ENCODE data around the gene SYTL1.

Gene SYTL1

GRCh38 chr1:27349784-27350662 is 8.2 kb downstream of the SYTL1 start:
- DNase-seq = peak; percentile 63

GRCh38 chr1:27350663-27351540 is 9.1 kb downstream of the SYTL1 start:
- DNase-seq = peak; percentile 25

DNA sequence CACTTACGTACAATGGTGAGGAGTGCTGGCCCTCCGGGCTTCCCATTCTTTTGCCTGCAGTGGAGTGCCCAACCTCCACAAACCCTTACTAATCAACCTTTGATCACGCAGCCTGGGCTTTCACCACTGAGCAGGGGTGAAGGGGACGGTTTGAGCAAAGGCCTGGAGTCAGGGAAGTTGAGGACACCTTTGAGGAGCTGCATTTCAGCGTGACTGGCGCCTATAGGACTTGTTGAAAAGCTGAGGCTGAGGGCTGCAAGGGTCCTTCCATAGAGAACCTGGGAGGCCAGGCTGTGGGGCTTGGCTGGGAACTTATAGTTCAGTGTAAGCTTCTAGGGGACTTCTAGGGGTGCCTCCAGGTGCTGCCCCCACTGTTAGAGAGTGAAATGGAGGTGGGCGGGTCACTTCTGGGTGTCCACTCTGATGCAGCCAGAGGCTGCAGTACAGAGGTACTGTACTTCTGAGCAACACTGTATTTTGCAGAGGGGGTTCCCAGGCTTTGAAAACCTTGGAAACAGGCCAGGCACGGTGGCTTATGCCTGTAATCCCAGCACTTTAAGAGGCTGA is 9.8 kb downstream of the SYTL1 start:
- no peak for DNase-seq

GRCh38 chr1:27353166-27353565 is 11.3 kb downstream of the SYTL1 start:
- no peak for DNase-seq

DNA sequence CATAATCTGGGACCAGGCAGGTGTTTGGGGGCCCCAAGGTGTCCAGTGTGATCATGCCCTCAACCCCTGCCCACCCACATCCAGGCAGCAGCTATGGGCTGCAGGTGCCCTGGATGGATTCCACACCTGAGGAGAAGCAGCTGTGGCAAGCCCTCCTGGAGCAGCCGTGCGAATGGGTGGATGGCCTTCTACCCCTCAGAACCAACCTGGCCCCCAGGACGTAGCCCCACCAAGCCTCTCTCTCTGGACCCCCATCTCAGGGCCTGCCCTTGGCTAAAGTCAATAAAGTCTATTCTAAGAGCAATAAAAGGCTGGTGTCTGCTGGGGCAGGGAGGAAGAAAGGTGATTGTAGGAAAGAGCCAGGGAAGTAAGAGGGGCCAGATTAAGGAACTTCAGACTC is 11.8 kb downstream of the SYTL1 start:
- DNase-seq = no peak

- no peak for DNase-seq
These were observed 13.9 kb downstream of the SYTL1 start for GRCh38 chr1:27355683-27356082.

GRCh38 chr1:27356277-27356618 is 14.4 kb downstream of the SYTL1 start:
- DNase-seq = no peak

DNA sequence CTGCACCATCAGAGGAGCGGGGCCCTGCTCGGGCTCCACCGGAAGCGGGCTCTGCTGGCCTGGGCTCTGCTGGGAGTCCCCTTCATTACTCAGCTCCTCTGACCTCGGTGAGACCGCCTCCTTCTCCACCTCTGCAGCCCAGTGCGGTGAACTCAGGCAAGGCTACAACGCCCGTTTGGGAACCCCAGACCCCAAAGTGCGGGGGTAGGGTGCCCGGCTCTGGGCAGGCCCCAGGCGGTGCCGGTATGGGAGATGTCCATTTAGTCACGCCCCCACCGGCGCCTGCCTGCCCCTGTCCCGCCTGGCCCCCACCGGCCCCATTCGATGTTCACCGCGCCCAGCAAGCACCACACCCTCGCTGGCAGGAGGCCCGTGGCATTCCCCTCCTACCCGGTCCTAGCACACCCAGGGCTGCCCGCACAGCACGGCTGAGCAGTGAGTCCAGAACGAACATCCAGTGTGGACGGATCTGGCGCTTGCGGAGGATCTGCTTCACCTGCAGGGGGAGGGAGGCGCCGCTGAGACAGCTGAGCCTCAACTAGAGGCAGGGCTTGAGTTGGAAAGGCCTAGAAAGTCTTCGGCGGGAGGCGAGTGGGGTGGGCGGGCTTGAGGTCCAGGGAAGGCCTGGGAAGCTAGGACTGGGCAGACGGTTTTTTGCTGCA is 14.9 kb downstream of the SYTL1 start:
- DNase-seq = no peak

GRCh38 chr1:27357281-27358037 is 15.6 kb downstream of the SYTL1 start:
- DNase-seq = peak; percentile 47

DNA sequence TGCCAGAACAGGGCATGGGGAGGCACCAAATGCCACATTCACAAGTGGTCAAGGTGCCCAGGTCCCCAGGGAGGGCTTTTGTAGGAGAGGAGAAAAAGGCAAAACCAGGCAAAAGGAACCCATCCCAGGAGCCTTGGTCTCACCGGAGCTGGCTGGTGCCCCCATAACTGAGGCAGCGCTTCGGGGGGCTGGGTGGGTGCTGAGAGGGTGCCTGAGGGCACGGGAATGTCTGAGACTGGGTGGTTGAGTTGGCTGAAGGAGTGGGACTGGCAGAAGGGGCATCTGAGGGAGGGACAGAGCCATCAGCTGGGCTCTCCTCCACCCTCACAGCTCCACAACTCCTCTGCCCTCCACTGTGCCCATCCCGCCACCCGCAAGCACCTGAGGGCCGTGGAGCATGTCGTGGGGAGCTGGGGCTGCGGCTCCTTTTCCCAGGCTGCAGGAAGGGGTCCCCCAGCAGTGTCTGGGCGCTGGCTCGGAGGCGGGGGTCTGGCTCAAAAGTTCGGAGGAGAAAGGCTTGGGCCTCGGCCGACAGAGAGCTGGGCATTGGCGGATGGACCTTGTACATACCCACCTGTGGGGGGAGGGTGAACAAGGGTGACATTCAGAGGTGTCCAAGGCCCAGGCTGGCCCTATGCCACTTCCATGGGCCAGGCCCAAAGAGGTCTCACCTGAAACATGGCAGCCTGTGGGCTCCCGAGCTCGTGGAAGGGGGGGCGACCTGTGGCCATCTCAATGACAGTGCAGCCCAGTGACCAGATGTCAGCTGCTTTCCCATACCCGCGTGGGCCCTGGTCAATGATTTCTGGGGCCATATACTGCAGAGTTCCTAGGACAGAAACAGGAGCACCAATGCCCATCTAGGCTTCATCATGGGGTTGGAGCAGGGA is 16.5 kb downstream of the SYTL1 start:
- DNase-seq = no peak

GRCh38 chr1:27358928-27359313 is 17.1 kb downstream of the SYTL1 start:
- DNase-seq = no peak

DNA sequence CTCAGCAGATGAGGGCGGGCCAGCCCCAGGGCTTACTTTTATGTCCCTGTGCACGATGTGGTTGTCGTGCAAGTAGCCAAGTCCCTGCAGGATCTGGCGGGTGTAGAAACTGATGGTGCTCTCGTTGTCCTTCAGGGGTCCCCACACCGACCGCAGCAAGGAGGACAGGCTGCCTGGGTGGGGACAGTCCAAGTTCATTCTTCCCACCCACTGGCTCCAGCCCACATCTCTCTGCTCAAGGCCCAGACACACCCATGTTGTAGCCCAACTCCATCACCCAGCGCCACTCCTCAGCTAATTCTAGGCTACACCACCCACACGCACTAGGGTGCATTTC is 18.0 kb downstream of the SYTL1 start:
- DNase-seq = no peak

- DNase-seq = no peak
These were observed 18.6 kb downstream of the SYTL1 start for GRCh38 chr1:27360159-27361043.

GRCh38 chr1:27361044-27361402 is 19.2 kb downstream of the SYTL1 start:
- DNase-seq = no peak

GRCh38 chr1:27361553-27361952 is 19.7 kb downstream of the SYTL1 start:
- DNase-seq = no peak

- no peak for DNase-seq
These were observed 22.2 kb downstream of the SYTL1 start for GRCh38 chr1:27363766-27364695.

DNA sequence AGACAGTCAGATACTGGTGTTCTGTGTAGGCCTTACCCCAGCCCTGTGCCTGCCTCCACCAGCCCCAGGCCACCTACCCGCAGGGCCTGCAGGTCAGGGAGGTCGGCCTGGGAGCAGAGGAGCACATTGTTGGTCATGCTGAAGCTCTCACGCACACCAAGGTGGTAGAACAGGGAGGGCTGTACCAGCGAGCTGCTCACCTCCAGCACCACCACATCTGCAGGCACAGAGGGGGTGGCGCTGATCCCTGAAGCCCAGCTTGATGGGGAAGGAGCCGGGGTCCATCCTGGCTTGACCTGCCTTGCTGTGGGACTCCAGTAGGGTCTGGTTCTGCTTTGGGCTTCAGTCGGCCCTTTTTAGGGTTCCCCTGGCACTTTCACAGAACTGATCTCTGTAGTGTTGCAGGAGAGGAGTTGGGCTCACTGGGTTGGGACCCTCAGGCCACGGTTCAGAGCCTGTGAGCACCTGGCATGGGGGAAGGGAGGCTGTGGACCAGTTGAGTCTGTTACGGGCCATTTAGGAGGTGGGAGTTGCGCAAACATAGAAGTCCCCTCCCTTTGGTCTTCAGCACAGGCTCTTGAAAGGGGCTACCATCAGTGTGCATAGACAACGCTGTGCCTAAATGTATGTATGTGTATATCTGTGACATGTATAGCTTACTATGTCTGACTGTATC is 23.0 kb downstream of the SYTL1 start:
- no peak for DNase-seq

- DNase-seq = peak; percentile 89
These were observed 23.7 kb downstream of the SYTL1 start for GRCh38 chr1:27365372-27366112.

All from fibroblast of skin of back (primary cell).